Measurements from ENCODE around the gene TXNL1. TPM values are rescaled to one million over a fixed set of nuclear protein-coding genes. Genes with fewer than 3 reads are reported as not detected.

The TXNL1 gene
- total and polyA plus RNA-seq, 2 of the 8 experiments (the other 6 are each of a cell fraction or from before 2014, with no cell fraction given): 35.1 to 85.8 TPM

GRCh38 chr18:56676639-56677038 lies 38.2 kb upstream of the TXNL1 start:
- no peak for DNase-seq (ENCODE audit: low read depth in 1 of 2, low spot score in 2 of 2)
- ChIA-PET POLR2A (ENCODE audit: partially characterized antibody) (no interaction called here), CTCF (ENCODE audit: partially characterized antibody) (no interaction called here)

More at GRCh38 chr18:56676639-56677038, 38.2 kb upstream of the TXNL1 start:
- no peak overlapping the region for H2BK5ac ChIP-seq (ENCODE audit: low read depth, low read length)
- H4K20me1 ChIP-seq (replicated peaks in 1 of 2; ENCODE audit: control insufficient read depth in 1 of 2, insufficient read depth in 2 of 2, low read length in 2 of 2): no peaks in the 10 kb centered on the region
- no peak overlapping the region for H3K4me2 ChIP-seq (ENCODE audit: insufficient read depth in 1 of 2, low read depth in 2 of 2, low read length in 2 of 2)
- FAIRE-seq: no peak
- H2BK15ac ChIP-seq (ENCODE audit: low read length): no peak overlapping the region
- no peaks in the 10 kb centered on the region for H3K79me1 ChIP-seq (ENCODE audit: low read depth, low read length)
- no peak overlapping the region for H2AK5ac ChIP-seq (ENCODE audit: low read depth, low read length)
- no peak overlapping the region for H2AFZ ChIP-seq (ENCODE audit: low read length)
- no peak overlapping the region for H4K91ac ChIP-seq (replicated peaks; ENCODE audit: insufficient read length, low read length)
- H3K9ac ChIP-seq (replicated peaks in 1 of 4; ENCODE audit: extremely low read depth in 1 of 4, low read depth in 3 of 4, low read length in 3 of 4): no peak overlapping the region
- TF ChIP-seq CTBP2 (IDR thresholded peaks at IDR 0.05; ENCODE audit: borderline replicate concordance, insufficient read depth, insufficient read length, low read length) (no peak), SP4 (IDR thresholded peaks at IDR 0.05; ENCODE audit: low read length) (no peak), SUZ12 (IDR thresholded peaks at IDR 0.05; ENCODE audit: low read length) (no peak), CBX8 (IDR thresholded peaks at IDR 0.05; ENCODE audit: borderline replicate concordance, low read depth, low read length) (no peak), EGR1 (IDR thresholded peaks at IDR 0.05; ENCODE audit: borderline replicate concordance, low read depth, low read length) (no peak), ZNF274 (IDR thresholded peaks at IDR 0.05; ENCODE audit: borderline replicate concordance, extremely low read depth, low read length) (no peak), SP2 (IDR thresholded peaks at IDR 0.05; ENCODE audit: low read length) (no peak)
- H3K9me3 ChIP-seq (ENCODE audit: insufficient read depth in 2 of 2, low read depth in 1 of 2, low read length in 1 of 2): no peaks in the 10 kb centered on the region
- no peak overlapping the region for H3K4me3 ChIP-seq (ENCODE audit: extremely low read depth in 1 of 4, insufficient read depth in 2 of 4, low read depth in 3 of 4, low read length in 4 of 4)
- H3K56ac ChIP-seq (replicated peaks; ENCODE audit: insufficient read length, low read depth, low read length): no peak overlapping the region
- H3K14ac ChIP-seq (ENCODE audit: insufficient read length): no peak overlapping the region
- H3K23ac ChIP-seq (ENCODE audit: insufficient read length): no peak overlapping the region
- 90% methylated on average over 2 of the region's 2 CpGs; no CpG with 5 or more reads in 1 of the 2 experiments for WGBS, 2 experiments (ENCODE audit: extremely low coverage in 1 of 2, insufficient coverage in 1 of 2, insufficient read length in 1 of 2, insufficient replicate concordance in 2 of 2, low coverage in 1 of 2, low lambda C conversion rate in 2 of 2, missing lambda C conversion rate in 1 of 2)
- H4K5ac ChIP-seq (ENCODE audit: insufficient read length, low read depth, low read length): no peak overlapping the region
- no peaks in the 10 kb centered on the region for H3K79me2 ChIP-seq (ENCODE audit: control insufficient read depth in 1 of 2, insufficient read depth in 2 of 2, low read length in 2 of 2)
- no peak overlapping the region for H3K27ac ChIP-seq (ENCODE audit: low read depth, low read length)
- no peak overlapping the region for H2BK120ac ChIP-seq (replicated peaks; ENCODE audit: low read depth, low read length)
- no peaks in the 10 kb centered on the region for H3K4me1 ChIP-seq (replicated peaks in 1 of 4; ENCODE audit: control insufficient read depth in 3 of 4, insufficient read depth in 4 of 4, low read length in 3 of 4)
- no peaks in the 10 kb centered on the region for H3K27me3 ChIP-seq (replicated peaks in 1 of 4; ENCODE audit: control insufficient read depth in 3 of 4, extremely low read depth in 1 of 4, insufficient read depth in 3 of 4, low read length in 3 of 4)
- H3K23me2 ChIP-seq (ENCODE audit: low read depth, low read length): no peaks in the 10 kb centered on the region
- H3K4ac ChIP-seq (replicated peaks; ENCODE audit: insufficient read length, low read depth, low read length): no peak overlapping the region
- H2BK12ac ChIP-seq (ENCODE audit: low read depth, low read length): no peak overlapping the region
- no peak overlapping the region for H2BK20ac ChIP-seq (ENCODE audit: low read length)
- H4K8ac ChIP-seq (ENCODE audit: extremely low read depth, insufficient read depth, low read length): no peak overlapping the region
- no peak overlapping the region for H3K18ac ChIP-seq (ENCODE audit: extremely low read depth, low read length)
- H3K36me3 ChIP-seq (ENCODE audit: control insufficient read depth in 2 of 4, insufficient read depth in 4 of 4, low read length in 3 of 4): no peaks in the 10 kb centered on the region

Data from H1 (cell line).